22Rv1 (cell line): ENCODE results near the gene CASP4.
"Not testable (repeated sequence)": the region's sequence is repeated elsewhere in the genome, so short reads cannot be mapped to it uniquely, and the experiment has no call there.

Source experiments
- H3K27ac ChIP-seq: fragments of 450-650 bp; 2 replicates; pipeline ENCODE4 v1.5.1; 2017
- ZFX ChIP-seq: fragments of 450-650 bp; IDR thresholded peaks from 2 replicates; pipeline ENCODE4 v1.6.1; 2017; ENCODE audit warnings: antibody characterized with exemption, borderline replicate concordance
- TF ChIP-seq, protein P1 (sequence below): fragments of 450-650 bp; IDR thresholded peaks from 2 replicates; pipeline ENCODE4 v1.5.1; 2017; ENCODE audit warnings: mild to moderate bottlenecking

CASP4 gene

DNA sequence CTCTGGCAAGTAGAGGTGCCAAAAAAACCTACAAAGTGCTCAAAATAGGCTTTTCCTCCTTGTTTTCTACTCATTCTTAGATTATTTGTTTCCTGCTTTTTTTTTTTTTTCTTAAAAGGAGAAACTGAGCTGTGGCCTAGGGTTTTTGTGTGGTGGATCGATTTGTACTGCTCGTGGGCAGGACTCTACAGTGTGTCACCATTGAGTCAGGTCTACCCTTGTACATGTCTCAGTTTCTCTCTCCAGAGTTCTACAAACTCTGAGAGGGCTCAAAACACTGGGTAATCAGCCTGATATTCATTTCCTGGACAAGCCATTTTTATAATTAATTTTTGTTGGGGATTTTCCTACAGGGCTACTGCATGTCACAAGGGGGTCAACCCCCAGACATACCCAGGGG, 5.2 kb upstream of the CASP4 start:
- no peak for TF ChIP-seq ZFX
- H3K27ac ChIP-seq, result no peak overlapping the region

DNA sequence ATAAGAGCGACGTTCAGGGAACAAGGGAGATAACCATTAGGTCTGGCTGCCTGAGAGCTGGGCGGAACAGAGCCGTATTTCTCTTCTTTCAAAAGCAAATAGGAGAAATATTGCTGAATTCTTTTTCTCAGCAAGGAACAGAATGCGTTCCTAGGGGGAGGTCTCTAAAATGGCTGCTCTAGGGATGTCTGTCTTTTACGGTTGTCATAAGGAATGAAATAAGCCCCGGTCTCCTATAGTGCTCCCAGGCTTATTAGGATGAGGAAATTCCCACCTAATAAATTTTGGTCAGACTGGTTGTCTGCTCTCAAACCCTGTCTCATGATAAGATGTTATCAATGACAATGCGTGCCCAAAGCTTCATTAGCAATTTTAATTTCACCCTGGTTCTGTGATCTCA, 4.5 kb upstream of the CASP4 start:
- H3K27ac ChIP-seq, result not testable (repeated sequence)

DNA sequence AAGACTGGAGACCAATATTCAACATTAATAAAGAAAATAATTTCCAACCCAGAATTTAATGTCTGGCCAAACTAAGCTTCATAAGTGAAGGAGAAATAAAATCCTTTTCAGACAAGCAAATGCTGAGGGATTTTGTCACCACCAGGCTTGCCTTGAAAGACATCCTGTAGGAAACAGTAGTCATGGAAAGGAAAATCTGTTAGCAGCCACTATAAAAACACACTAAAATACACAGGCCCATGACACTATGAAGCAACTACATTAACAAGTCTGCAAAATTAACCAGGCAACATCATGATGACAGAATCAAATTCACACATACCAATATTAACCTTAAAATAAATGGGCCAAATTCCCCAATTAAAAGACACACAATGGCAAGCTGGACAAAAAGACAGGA, 2.4 kb upstream of the CASP4 start:
- H3K27ac ChIP-seq, result no peak overlapping the region
- no peak for TF ChIP-seq ZFX
- TF ChIP-seq, protein P1, sequence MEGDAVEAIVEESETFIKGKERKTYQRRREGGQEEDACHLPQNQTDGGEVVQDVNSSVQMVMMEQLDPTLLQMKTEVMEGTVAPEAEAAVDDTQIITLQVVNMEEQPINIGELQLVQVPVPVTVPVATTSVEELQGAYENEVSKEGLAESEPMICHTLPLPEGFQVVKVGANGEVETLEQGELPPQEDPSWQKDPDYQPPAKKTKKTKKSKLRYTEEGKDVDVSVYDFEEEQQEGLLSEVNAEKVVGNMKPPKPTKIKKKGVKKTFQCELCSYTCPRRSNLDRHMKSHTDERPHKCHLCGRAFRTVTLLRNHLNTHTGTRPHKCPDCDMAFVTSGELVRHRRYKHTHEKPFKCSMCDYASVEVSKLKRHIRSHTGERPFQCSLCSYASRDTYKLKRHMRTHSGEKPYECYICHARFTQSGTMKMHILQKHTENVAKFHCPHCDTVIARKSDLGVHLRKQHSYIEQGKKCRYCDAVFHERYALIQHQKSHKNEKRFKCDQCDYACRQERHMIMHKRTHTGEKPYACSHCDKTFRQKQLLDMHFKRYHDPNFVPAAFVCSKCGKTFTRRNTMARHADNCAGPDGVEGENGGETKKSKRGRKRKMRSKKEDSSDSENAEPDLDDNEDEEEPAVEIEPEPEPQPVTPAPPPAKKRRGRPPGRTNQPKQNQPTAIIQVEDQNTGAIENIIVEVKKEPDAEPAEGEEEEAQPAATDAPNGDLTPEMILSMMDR, result no peak

DNA sequence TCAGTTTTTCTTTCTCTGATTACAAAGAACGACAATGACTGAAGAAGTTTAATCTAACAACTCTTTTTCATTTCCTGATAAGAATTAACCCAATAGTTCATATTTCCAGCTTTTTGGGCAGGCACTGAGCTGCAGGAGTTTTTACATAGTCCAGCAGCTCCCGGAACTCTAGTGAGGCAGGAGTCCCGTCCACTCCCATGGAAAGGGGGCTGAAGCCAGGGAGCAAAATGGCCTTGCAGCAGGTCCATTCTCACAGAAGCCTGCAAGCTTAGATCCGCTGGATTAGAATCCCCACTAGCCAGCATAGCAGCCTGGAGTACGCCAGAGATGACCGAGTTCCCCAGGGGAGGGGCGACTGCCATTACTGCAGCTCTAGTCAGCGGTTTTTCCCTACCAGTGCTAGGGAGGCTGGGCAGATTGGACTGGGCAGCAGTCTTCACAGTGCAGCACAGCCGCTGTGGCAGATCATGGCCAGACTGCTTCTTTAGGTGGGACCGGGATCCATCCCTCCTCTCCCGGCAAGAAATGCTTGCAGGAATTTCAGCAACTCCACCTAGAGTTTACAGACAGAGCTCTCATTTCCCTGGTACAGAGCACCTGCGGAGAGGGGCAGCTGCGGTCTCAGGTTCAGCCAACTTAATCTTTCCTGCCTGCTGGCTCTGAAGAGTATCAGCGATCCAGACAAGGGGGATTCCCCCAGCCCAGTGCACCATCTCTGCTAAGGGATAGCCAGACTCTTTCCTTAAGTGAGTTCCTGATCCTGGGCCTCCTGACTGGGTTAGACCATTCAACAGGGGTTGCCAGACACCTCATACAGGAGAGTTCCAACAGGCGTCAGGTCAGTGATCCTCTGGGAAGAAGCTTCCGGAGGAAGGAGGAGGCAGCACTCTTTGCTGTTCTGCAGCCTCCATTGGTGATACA, 742 bp upstream of the CASP4 start:
- TF ChIP-seq ZFX, result no peak
- TF ChIP-seq, protein P1, result no peak
- no peak overlapping the region for H3K27ac ChIP-seq

DNA sequence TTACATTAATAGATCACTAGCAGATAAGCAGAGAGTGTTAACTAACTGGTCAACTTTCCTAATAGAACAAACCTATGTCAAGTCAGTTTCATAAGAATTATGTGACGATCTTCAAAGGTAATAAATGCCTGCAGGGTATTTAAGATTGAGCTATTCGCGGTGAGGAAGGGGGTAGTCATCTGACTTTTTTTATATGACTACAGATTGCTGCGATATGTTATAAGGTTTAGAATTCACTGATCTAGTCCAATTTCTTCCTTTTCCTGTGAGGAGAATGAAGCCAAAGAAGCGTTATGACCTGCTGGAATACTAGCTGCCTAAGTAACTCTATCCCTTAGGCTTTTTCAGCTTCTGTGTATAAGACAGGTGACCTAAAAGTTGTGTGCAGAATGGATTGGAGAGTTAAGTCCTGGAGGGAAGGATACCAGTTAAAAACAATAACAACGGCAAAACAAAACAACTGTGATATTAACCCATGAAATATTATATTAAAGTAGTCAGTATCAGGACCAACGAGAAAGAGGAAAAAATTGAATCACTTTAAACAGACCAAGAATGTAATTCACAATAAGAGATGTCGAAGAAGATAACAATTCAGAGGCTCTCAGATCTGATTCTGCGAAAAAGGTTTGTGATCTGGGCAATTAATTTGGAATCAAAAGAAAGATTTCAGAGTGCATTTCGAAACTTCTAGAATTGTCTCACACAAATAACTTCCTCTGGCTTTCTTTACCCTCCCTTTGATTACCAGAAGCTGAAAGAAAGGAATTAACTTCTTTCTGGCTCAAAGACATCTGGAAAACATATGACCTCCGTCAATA, 630 bp downstream of the CASP4 start:
- H3K27ac ChIP-seq, result no peak overlapping the region
- no peak for TF ChIP-seq ZFX

DNA sequence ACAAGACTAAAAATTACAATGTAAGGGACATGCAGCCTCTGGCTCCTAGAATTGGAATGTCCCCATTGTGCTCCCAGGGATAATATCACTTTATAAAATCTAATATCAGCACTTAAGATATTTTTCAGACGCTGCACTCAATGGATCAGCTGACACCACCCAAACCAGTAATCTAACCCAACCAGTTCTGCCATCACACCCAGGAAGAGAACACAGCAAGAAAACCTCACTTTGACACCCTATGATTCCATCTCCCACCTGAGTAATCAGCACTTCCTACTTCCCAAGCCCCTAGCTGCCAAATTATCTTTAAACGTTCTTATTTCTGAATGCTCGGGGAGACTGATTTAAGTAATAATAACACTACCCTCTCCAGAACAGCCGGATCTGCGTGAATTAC, 2.6 kb downstream of the CASP4 start:
- TF ChIP-seq, protein P1, result no peak
- no peak overlapping the region for H3K27ac ChIP-seq

DNA sequence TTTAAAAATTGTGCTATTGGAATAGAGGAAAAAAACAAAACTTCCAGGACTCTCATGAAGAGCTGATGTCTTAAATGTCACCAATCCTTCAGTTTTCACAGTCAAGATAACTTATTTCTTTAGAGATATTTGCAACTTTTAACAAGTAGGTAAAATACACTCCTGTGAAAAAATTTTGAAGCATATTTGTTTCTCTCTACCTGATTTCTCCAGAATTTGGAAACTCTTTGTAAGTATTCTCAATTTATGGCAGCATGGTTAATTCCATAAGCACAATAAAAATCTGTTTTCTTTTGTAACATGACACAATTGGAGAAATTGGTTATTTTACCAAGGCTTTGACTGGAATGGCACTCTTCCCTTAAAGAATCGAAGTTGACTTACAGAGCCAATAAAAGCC, 4.1 kb downstream of the CASP4 start:
- H3K27ac ChIP-seq, result no peak overlapping the region
- TF ChIP-seq, protein P1, result no peak
- TF ChIP-seq ZFX, result no peak

DNA sequence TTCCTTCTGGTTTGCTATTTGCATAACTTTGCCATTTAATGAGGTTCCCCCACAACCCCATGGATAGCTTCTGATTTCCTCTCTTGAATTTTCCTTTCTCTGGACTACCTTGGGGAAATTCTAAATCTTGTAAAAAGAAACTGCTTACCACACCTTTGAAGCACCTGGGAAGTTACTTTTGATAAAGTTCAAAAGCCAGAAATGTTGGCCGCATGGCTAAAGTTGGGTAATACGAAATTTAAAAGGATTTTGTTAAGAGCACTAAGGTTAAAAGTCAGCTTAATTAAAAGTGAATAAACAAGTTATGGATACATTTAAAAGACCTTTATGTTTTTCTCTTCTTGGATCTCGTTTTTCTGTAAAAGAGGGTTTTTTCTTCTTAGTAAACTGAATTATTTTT, 5.5 kb downstream of the CASP4 start:
- no peak overlapping the region for H3K27ac ChIP-seq
- no peak for TF ChIP-seq ZFX
- TF ChIP-seq, protein P1, result no peak
